HT-29 (cell line): ENCODE measurements around the gene RUFY3. TPM values are rescaled to one million over a fixed set of nuclear protein-coding genes. Genes with fewer than 3 reads are reported as not detected.

Source experiments
- DNase-seq: peaks from one replicate; pipeline ENCODE4 v3.0.0-alpha.2; 2015; ENCODE audit warnings: low spot score
- total RNA-seq: library from RNA; depleted of rRNA; stranded (reverse); fragments of >200 nt; shearing (Covaris generic); gene quantifications from 2 replicates; pipeline ENCODE4 v1.2.3, GENCODE V29; 2014

RUFY3 gene
- total RNA-seq, 1 experiment from 2014 or later, result 18.7 TPM

GRCh38 chr4:70778888-70779422, 57.2 kb downstream of the RUFY3 start:
- no peak for DNase-seq

DNA sequence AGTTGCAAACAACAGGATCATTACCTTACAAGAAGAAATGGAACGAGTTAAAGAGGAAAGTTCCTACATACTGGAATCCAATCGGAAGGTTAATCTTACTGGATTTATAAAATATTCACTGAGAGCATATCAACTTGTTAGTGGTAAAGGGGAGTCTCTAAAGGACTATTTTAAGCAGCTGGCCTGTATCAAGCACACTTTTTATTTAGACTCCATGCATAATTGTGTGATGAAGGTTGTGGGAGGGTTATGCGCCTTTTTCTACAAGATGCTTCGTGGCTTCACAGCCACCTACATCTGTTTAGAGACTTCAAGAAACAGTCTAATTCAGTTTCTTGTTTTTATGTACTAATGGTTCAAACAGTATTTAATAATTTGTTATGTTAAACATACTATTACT, 61.3 kb downstream of the RUFY3 start:
- no peak for DNase-seq

DNA sequence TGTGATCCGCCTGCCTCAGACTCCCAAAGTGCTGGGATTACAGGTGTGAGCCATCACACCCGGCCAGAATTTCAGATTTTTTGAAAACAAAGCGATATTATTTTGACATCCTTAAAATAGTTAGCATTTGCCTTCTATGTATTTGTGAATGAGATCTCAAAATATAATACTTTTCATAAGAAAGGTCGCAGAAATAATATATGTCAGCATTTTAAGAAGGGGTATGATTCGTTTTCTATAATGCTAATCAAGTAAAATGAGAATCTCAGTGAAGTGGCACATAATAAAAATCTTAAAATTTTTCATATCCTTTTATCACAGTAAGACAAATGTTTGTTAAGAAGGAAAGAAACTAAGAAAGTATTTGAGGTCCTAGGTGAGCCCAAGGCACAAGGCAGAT, 65.7 kb downstream of the RUFY3 start:
- no peak for DNase-seq

- no peak for DNase-seq
Observed at GRCh38 chr4:70788733-70789132, 67.0 kb downstream of the RUFY3 start.

DNA sequence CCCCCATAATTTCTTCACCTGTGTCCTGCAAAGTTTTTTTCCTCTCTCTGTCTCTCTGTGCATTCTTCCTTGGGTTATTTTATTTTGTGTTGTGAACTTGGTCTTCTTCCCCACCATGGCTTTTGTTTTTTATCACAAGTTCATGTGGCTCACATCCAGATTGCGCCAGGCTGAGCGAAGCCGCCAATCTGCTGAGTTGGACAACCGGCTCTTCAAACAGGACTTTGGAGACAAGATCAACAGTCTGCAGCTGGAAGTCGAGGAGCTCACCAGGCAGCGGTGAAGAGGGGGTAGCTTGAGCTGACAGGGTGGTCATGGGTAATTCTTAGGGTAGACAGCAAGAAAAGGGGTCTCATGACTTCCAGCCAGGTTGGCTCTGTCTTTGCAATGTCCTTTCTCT, 71.9 kb downstream of the RUFY3 start:
- no peak for DNase-seq

- no peak for DNase-seq
Observed at GRCh38 chr4:70801265-70801809, 79.6 kb downstream of the RUFY3 start.

DNA sequence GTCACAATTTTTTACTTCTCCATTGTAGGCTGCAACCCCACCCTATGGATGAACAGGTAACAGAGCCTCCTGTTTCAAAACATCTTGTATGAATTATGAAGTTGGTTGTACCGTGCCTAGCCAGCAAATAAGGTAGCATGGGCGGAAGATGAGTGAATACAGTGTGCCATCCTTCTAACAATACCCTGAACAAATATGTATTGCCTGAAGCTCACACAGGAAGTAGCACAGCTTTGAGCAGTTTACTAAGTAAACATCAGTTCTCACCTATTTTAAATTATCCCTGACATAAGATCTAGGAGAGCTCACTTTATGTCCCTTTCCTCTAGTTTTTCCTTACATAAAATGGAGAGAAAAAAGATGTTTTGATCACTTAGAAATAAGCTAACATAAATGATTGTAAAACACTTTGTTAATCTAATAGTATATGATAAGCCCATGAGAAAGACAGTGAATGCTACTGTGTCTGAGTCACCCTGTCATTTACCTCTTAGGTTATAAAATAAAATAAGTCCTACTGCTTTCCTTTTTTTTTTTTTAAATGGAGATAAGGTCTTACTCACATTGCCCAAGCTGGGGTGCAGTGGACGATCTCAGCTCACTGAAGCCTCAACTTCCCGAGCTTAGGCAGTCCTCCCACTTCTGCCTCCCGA, 81.3 kb downstream of the RUFY3 start:
- DNase-seq, result peak; percentile 5

GRCh38 chr4:70808151-70808550, 86.4 kb downstream of the RUFY3 start:
- DNase-seq, result no peak

GRCh38 chr4:70815370-70815769, 93.6 kb downstream of the RUFY3 start:
- DNase-seq, result no peak

DNA sequence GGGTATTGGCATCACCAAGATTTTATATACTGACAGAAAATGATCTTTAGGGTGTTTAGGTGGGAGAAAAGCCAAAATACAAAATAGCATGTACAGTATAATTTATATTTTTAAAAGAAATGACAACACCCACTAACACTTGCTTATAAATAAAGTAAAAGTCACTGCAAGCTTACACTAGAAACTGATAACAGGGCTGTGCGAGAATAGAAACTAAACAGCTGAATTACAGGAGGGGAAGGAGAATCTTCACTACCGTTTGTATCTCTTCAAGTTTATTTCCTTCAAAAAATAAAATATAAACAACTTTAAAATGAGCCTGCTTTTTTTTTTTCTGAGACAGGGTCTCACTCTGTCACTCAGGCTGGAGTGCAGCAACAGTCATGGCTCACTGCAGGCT, 95.1 kb downstream of the RUFY3 start:
- DNase-seq, result no peak

GRCh38 chr4:70818173-70818855, 96.5 kb downstream of the RUFY3 start:
- no peak for DNase-seq

DNA sequence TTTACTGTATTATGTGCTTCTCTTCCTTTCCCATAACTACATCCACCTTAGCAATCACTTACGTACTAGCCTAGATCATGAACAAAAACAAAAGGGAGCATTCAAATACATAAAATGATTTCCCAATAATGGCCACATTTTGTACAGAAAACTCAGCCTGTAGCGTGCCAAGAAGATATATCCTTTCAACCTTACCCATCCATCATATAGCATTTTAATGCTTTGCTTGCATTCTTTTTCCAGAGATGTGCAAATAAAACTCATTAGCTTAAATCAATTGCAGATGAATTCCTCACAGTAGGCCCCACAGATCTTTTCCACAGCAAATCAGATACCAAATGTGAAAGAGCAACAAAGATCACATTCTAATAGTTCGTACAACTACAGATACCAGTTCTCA, 97.2 kb downstream of the RUFY3 start:
- DNase-seq, result no peak

GRCh38 chr4:70829015-70829414, 107.3 kb downstream of the RUFY3 start:
- DNase-seq, result no peak

DNA sequence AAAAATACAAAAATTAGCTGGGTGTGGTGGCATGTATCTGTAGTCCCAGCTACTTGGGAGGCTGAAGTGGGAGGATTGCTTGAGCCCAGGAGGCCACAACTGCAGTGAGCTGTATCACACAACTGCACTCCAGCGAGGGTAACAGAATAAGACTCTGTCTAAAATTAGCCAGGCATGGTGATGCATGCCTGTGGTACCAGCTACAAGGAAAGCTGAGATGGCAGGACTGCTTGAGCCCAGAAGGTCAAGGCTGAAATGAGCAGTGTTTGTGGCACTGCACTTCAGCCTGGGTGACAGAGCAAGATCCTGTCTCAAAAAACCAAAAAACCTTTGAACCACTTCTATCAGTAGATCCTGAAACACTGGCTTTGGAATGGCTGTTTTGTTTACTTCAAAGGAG, 107.7 kb downstream of the RUFY3 start:
- no peak for DNase-seq

DNA sequence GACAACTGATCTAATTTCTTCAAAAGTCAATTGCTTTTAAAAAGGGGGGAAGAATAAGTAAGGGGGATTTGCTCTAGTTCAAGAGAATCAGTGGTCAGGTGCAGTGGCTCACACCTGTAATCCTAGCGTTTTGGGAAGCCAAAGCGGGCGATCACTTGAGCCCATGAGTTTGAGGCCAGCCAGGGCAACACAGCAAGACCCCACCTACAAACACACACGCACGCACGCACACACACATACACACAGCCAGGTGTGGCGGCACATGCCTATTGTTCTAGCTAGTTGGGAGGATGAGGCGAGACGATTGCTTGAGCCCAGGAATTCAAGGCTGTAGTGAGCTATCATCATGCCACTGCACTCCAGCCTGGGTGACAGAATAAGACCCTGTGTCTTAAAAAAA, 108.3 kb downstream of the RUFY3 start:
- no peak for DNase-seq

DNA sequence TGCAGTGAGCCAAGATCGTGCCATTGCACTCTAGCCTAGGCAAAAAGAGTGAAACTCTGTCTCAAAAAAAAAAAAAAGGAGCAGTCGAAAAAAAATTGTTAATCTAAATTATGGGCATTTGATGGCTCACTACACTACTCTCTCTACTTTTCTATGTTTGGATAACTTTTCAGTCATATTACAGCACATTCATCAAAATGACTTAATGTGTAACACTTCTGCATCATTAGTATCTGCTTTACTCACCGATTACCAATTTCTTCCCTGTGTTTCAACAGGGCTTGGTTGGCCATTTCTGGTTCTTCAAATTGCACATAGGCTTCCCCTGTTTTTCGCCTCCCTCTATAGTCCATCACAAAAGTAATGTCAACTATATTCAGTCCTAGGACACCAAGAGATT, 109.5 kb downstream of the RUFY3 start:
- no peak for DNase-seq

DNA sequence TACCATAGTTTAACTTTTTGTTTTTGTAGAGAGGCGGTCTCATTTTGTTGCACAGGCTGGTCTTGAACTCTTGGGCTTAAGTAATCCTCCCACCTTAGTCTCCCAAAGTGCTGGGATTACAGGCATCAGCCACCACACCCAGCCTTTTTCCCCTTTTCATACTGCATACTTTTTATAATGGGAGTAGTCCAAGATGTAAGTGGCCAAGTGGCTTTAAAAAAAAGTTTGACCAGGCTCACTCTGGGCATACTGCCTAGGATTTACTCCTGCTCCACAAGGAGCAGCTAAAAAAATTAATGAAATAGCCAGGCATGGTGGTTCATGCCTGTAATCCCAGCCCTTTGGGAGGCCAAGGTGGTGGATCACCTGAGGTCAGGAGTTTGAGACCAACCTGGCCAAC, 111.9 kb downstream of the RUFY3 start:
- DNase-seq, result no peak

DNA sequence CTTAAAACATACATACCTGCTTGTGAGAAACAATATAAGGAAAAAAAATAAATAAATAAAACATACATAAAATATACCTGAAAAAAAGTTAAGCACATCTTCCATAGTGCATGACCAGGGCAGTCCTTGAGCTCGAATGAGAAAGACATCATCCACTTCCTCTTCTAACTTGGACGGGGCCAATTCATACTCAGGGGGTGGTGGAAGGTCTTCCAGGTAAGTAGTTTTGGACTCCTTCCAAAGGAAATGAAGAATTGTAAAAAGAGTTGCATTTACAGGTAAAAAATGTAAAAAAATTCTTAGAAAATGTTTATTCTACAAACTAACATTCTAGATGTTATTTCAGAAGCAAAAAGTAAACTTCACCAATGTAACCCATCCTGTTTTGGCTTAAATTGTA, 114.3 kb downstream of the RUFY3 start:
- no peak for DNase-seq

GRCh38 chr4:70838204-70838603, 116.4 kb downstream of the RUFY3 start:
- peak; percentile 30 for DNase-seq

DNA sequence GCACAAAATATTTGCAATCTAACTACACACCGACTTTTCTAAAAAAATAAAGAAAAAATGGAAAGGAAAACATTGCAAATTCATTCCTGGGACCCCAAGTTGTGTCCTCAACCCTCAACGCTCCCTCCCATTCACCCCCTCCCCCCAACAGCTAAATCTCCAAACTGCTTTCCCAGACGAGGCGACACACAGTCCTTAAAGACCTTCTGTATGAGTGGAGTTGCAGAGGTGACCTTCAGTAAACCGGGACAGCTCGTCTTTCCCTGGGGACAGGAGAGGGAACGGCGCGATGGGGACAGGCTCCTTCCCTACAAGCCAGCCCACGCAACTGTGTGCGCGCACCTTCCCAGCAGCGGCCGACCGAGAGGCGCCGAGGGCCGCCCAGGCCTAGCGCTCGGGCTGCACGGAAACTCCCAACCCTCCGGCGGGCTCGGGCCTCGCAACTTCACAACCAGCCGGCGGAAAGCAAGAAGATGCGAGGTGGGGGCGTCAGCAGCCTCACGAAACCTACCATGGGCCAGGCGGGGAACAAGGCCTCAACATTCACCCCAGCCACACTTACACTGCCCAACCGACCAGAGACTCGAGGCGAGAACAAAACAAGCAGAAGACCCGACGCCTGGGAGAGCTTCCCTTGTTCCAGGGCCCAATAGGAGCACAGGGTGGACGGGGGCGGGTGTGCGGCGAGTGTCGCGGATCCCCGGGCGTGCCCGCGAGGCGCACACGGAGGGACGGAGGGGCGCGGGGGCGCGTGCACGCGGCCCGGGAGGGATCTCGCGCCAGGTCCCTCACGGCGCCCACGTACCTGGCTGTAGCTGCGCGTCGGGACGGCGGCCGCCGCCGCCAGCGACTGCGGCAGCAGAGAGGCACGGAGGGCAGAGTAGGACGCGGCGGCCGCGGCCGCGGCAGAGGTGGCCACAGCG, 117.2 kb downstream of the RUFY3 start:
- peak; percentile 66 for DNase-seq

DNA sequence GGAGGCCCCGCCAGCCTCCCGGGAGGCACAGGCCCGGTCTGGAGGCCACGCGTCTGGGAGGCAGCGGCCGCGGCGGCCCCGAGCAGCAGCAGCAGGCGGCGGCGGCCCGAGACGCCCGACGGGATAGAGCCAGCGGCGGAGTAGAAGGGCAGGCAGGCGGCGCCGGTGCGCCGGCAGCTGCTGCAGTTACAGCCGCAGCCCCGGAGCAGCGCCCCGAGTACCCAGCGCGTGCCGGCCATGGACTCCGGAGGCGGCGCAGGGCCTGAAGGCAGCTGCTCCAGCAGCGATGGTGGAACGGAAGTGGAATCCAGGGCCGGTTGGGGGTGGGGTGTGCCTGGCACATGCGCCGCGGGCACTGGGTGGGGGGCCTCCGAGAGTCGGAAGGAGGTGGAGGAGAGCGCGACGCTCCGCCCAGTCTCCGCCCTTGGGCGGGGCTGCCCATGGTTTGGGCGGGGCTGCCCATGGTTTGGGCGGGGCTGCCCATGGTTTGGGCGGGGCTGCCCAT, 117.9 kb downstream of the RUFY3 start, which contains the start of gene GRSF1:
Gene GRSF1, minus strand, starts transcription at position 302 of the 505 bp plus-strand sequence. Its CDS starts 63 bp downstream, at position 239.
- DNase-seq, result peak; percentile 90

DNA sequence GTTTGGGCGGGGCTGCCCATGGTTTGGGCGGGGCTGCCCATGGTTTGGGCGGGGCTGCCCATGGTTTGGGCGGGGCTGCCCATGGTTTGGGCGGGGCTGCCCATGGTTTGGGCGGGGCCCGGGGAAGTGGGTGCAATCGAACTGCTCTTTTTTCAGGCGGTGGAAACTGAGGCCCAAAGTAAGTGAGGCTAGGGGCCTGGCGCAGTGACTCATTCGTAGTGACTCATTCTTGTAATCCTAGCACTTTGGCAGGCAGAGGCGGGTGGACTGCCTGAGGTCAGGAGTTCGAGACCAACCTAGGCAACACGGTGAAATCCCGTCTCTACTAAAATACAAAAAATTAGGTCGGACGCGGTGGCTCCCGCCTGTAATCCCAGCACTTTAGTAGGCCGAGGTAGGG, 118.4 kb downstream of the RUFY3 start:
- DNase-seq, result peak; percentile 23
